HG02938 (cell line): Measurements from ENCODE around the gene SNRPN.
"Not testable (repeated sequence)": the region's sequence is repeated elsewhere in the genome, so short reads cannot be mapped to it uniquely, and the experiment has no call there.

Experiments used
- ATAC-seq: cut with Tn5 transposase; IDR thresholded peaks from one replicate; pipeline ENCODE4 v1.9.1; 2021; ENCODE audit warnings: mild to moderate bottlenecking, moderate library complexity; ENCODE audit not compliant: unreplicated experiment

Gene SNRPN

DNA sequence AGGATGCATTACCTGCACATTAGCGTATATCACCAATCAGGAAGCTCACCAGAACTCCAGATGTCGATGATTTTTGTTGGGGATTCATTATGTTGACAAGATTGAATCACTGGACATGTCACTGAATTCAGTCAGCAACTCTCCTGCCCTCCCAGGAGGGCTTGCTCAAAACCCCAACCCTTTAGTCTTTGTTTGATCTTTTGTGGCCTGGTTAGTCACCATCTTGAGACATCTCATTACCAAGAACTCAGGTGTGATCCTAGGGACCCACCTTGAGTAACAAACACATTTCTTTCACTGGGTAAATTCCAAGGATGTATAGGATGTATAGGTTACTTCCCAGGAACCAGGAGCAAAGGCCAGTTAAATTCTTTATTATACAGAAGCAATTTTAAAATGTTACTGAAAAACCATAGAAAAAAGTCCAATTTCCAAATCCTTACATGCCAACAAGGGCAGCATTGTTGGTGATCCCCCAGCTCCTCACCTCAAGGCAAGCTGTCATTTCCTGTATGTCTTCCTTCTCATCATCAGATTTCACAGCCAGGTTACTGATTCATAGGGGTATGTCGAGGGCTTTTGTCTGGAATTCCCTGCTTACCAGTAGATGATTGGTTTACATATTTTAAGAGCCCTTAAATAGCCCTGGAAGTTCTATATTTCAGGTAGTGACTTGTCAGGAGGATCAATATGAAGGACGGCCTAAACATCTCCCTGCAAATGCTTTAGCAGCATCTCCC is 11.7 kb downstream of the SNRPN start:
- no peak for ATAC-seq

DNA sequence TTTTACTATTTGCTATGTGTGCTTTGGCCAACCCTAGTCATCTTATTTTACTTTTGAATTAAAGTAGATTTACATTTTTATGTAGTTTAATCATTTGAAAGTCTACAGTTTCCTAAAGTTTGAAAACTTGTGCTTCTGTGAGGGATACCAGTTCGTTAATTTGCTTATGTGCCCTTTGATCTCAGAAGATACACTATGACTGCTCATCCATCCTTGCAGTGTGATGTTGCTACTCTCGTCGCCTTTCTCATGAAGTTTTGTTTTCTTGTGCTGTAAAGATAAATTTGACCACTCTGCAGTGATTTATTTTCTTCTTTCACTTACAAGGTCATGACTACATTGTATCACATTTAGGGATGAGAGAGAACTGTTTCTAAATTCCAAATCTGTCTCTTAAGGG is 16.3 kb downstream of the SNRPN start:
- ATAC-seq, result no peak

GRCh38 chr15:24971772-24972171 is 17.0 kb downstream of the SNRPN start:
- ATAC-seq, result no peak

GRCh38 chr15:24972707-24973106 is 17.9 kb downstream of the SNRPN start:
- not testable (repeated sequence) for ATAC-seq

DNA sequence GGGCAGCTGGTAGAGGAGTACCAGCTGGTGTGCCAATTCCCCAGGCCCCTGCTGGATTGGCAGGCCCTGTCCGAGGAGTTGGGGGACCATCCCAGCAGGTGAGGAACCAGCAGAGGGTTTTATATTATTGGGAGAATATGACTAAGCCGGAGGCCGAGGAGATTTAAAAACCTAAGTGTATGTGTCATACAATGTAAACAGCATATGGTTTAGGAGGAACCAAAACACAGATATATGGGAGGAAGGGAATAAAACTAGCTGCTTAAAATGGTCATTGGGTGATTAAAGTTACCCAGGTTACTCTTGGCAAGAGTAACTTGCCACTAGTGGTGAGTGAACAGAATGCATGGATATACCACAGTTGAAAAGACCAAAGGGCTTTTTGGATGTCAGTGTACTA is 22.1 kb downstream of the SNRPN start:
- no peak for ATAC-seq

GRCh38 chr15:24977686-24978085 is 22.9 kb downstream of the SNRPN start:
- no peak for ATAC-seq

- ATAC-seq, result no peak
Measured at GRCh38 chr15:24985224-24985623, 30.4 kb downstream of the SNRPN start.

- ATAC-seq, result no peak
Measured at GRCh38 chr15:24986653-24987052, 31.9 kb downstream of the SNRPN start.

DNA sequence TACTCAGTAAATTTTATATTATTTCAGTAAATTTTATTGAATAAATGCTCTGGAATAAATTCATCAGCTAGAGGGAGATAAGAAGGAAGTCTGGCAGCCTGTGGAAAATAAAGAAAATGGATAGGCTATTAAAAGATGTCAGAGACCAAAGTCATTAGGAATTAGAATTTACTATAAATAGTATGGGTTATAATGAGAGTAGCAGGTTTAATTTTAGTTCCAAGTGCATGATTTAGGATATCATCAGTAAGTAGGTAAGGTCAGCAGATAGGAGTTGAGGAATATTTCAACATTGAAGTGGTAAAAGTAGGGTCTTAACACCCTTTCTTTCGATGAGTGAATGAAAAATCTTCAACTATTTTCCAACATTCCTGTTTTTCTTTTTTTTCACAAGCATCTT is 64.6 kb downstream of the SNRPN start:
- ATAC-seq, result no peak

- ATAC-seq, result no peak
Measured at GRCh38 chr15:25022233-25022632, 67.4 kb downstream of the SNRPN start.
